DND-41 (cell line): ENCODE results near the gene TRIM63.

Experiments
- ATAC-seq: fragments of 200-7000 bp; cut with Tn5 transposase; 3 replicates; pipeline ENCODE4 v1.9.1; 2021; ENCODE audit warnings: low read depth; ENCODE audit not compliant: insufficient read depth
- DNase-seq: peaks from one replicate; pipeline ENCODE4 v3.0.0-alpha.2; 2020
- H2AFZ ChIP-seq: 2 replicates; pipeline ENCODE4 v1.6.0; 2012; ENCODE audit warnings: low read depth, low read length
- H3K27ac ChIP-seq: 2 replicates; pipeline ENCODE4 v1.5.1; 2012; ENCODE audit warnings: low read length, inconsistent platforms
- H3K27me3 ChIP-seq: fragments of 200-600 bp; sonication (generic); 2 replicates; pipeline ENCODE4 v1.6.0; 2012; ENCODE audit warnings: low read length, mild to moderate bottlenecking, inconsistent platforms; ENCODE audit not compliant: insufficient read depth, poor library complexity
- H3K36me3 ChIP-seq: 2 replicates; pipeline ENCODE4 v1.5.1; 2012; ENCODE audit warnings: low read length, inconsistent platforms; ENCODE audit not compliant: insufficient read depth
- H3K4me1 ChIP-seq: 2 replicates; pipeline ENCODE4 v1.5.1; 2012; ENCODE audit warnings: mild to moderate bottlenecking, low read length; ENCODE audit not compliant: insufficient read depth
- H3K4me2 ChIP-seq: 2 replicates; pipeline ENCODE4 v1.6.0; 2012; ENCODE audit warnings: mild to moderate bottlenecking, moderate library complexity, low read length, inconsistent platforms; ENCODE audit not compliant: insufficient read depth
- H3K4me3 ChIP-seq, 2 experiments: fragments of 200-600 bp in 1 of 2; shearing (Covaris generic) in 1 of 2; 2 replicates each; pipeline ENCODE4 v1.5.1; 2012 to 2016; ENCODE audit warnings: inconsistent platforms in 2 of 2, low read length in 2 of 2, mild to moderate bottlenecking in 2 of 2, low read depth in 1 of 2, moderate library complexity in 1 of 2
- H3K79me2 ChIP-seq: 2 replicates; pipeline ENCODE4 v1.6.0; 2012; ENCODE audit warnings: low read length, inconsistent platforms; ENCODE audit not compliant: insufficient read depth
- H3K9ac ChIP-seq: 2 replicates; pipeline ENCODE4 v1.6.0; 2012; ENCODE audit warnings: low read depth, mild to moderate bottlenecking, inconsistent platforms, low read length, moderate library complexity
- H3K9me3 ChIP-seq: 2 replicates; pipeline ENCODE4 v1.5.1; 2012; ENCODE audit warnings: low read length, moderate library complexity, mild to moderate bottlenecking, inconsistent platforms; ENCODE audit not compliant: insufficient read depth, severe bottlenecking
- H4K20me1 ChIP-seq: 2 replicates; pipeline ENCODE4 v1.6.0; 2012; ENCODE audit warnings: low read length; ENCODE audit not compliant: insufficient read depth
- EZH2 ChIP-seq: IDR thresholded peaks from 3 replicates; pipeline ENCODE4 v1.6.1; 2012; ENCODE audit warnings: borderline replicate concordance, low read depth, mild to moderate bottlenecking, moderate library complexity, low read length, inconsistent platforms; ENCODE audit not compliant: severe bottlenecking
- TF ChIP-seq, protein P1 (sequence below): IDR thresholded peaks from 2 replicates; pipeline ENCODE4 v1.5.1; 2012; ENCODE audit warnings: borderline replicate concordance, low read length, moderate library complexity, mild to moderate bottlenecking; ENCODE audit not compliant: poor library complexity, severe bottlenecking; ENCODE audit errors: extremely low read depth

Gene TRIM63

DNA sequence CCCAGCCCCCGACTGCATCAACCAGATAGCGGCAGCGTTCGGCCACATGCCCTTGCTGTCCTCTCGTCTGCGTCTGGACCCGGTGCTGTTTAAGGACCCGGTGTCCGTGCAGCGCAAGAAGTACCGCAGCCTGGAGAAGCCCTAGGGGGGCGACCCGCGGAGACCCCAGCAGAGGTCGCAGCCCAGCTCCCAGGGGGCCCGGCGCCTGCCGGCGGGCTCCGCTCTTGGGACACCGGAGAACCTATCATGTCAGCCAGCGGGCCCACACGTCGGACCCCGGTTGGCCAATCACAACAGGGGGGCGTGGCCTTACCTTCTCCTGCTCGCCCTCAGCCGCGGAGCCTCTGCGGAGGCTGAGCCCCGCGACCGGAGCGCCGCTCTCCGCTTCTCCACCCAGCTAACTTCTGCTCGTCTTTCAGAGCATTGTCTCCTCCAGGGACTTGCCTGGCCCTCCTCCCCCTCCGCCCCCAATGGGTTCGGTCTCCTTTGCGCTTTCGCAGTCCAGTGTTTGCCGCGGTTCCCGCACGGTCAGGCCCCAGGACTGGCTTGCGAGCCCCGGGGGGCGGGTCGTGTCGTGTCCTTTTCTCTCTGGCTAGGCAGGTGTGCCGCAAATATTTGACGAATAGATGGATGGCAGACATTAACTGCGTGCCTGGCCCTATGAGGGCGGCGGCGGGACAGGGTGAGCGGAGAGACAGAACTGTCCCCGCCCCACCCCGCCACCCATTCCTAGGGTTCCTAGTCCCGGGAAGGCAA, 32.0 kb downstream of the TRIM63 start:
- Histone ChIP-seq H3K36me3 (no peaks in the 10 kb centered on the region; the same call in 1 of the 2 replicates), H3K9me3 (no peaks in the 10 kb centered on the region), H3K4me2 (peak overlapping the region; percentile 98), H3K27me3 (peaks cover 11% of the 10 kb centered on the region), H3K79me2 (no peaks in the 10 kb centered on the region), H2AFZ (peak overlapping the region; percentile 97), H3K27ac (peak overlapping the region; percentile 63; the same call in 1 of the 2 replicates), H3K4me1 (peaks cover 23% of the 10 kb centered on the region), H4K20me1 (no peaks in the 10 kb centered on the region), H3K4me3 (peak overlapping the region; percentile 81 to 88), H3K9ac (peak overlapping the region; percentile 72)
- no peak for TF ChIP-seq EZH2
- TF ChIP-seq, protein P1, sequence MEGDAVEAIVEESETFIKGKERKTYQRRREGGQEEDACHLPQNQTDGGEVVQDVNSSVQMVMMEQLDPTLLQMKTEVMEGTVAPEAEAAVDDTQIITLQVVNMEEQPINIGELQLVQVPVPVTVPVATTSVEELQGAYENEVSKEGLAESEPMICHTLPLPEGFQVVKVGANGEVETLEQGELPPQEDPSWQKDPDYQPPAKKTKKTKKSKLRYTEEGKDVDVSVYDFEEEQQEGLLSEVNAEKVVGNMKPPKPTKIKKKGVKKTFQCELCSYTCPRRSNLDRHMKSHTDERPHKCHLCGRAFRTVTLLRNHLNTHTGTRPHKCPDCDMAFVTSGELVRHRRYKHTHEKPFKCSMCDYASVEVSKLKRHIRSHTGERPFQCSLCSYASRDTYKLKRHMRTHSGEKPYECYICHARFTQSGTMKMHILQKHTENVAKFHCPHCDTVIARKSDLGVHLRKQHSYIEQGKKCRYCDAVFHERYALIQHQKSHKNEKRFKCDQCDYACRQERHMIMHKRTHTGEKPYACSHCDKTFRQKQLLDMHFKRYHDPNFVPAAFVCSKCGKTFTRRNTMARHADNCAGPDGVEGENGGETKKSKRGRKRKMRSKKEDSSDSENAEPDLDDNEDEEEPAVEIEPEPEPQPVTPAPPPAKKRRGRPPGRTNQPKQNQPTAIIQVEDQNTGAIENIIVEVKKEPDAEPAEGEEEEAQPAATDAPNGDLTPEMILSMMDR: peak; percentile 62
- ATAC-seq (peak; percentile 96), DNase-seq (peak; percentile 95)

- peak overlapping the region; percentile 72 for H3K9ac ChIP-seq
- ATAC-seq (no peak), DNase-seq (no peak)
- no peaks in the 10 kb centered on the region for H4K20me1 ChIP-seq
- H3K9me3 ChIP-seq: no peaks in the 10 kb centered on the region
- H3K27ac ChIP-seq: peak overlapping the region; percentile 0; the same call in 1 of the 2 replicates
- TF ChIP-seq, protein P1: no peak
- TF ChIP-seq EZH2: no peak
- H3K4me2 ChIP-seq: peak overlapping the region; percentile 98
- no peaks in the 10 kb centered on the region; the same call in 1 of the 2 replicates for H3K36me3 ChIP-seq
- H2AFZ ChIP-seq: peak overlapping the region; percentile 97
- no peaks in the 10 kb centered on the region for H3K79me2 ChIP-seq
- H3K4me1 ChIP-seq: peaks cover 23% of the 10 kb centered on the region
- peaks cover 11% of the 10 kb centered on the region for H3K27me3 ChIP-seq
- H3K4me3 ChIP-seq: peak overlapping the region; percentile 81 to 88; a peak in 3 of 4 replicates
Measured at GRCh38 chr1:26034504-26035202, 32.8 kb downstream of the TRIM63 start.

DNA sequence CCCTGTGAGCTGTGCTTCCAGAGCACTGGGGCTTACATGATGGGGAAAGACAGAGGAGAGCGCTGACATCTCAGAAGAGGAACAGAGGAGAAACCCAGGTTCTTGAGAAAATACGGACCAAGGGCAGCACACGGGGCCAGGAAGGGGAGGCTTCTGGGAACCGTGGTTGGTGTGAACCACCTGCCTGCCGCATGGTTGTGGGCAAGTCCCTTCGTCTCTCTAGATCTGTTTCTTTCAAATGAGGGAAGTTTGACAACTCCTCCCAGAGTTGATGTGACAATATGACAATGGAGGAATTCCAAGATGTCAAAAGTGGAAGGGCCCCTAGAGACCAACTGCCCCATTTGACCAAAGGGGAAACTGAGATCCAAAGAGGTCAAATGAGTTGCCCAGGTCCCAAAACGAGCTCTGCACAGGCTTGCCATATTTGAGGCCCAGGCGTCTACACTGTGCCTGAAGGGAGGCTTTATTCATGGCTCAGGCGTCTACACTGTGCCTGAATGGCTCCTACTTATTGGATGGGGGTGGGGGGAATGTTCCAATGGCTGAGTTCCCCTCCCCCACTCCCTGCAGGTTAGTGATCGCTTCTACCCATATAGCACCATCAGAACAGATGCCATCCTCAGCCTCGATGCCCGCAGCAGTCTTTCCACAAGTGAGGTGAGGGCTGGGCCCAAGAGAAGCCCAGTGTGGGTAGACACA, 34.6 kb downstream of the TRIM63 start:
- Histone ChIP-seq H3K79me2 (no peaks in the 10 kb centered on the region), H3K4me3 (no peak overlapping the region), H3K9ac (no peak overlapping the region), H3K9me3 (no peaks in the 10 kb centered on the region), H3K36me3 (no peaks in the 10 kb centered on the region; the same call in 1 of the 2 replicates), H3K27me3 (peaks cover 3% of the 10 kb centered on the region), H3K4me2 (no peak overlapping the region), H4K20me1 (no peaks in the 10 kb centered on the region; the same call in 1 of the 2 replicates), H2AFZ (no peak overlapping the region), H3K4me1 (peaks cover 23% of the 10 kb centered on the region), H3K27ac (no peak overlapping the region)
- DNase-seq (no peak), ATAC-seq (no peak)
- TF ChIP-seq EZH2: no peak
- TF ChIP-seq, protein P1: no peak
